Stimulated activated CD8-positive, alpha-beta memory T cell treated with anti-CD3 and anti-CD28 coated beads, Interleukin-7, amount 100 ng/mL, for 1 hour (primary cell): ENCODE measurements around the gene CCDC43.

Experiments used
- DNase-seq, 2 donors: peaks; one replicate each; pipeline ENCODE4 v3.0.0-alpha.2; 2020; ENCODE audit warnings: low read depth in 2 of 2

Gene CCDC43

DNA sequence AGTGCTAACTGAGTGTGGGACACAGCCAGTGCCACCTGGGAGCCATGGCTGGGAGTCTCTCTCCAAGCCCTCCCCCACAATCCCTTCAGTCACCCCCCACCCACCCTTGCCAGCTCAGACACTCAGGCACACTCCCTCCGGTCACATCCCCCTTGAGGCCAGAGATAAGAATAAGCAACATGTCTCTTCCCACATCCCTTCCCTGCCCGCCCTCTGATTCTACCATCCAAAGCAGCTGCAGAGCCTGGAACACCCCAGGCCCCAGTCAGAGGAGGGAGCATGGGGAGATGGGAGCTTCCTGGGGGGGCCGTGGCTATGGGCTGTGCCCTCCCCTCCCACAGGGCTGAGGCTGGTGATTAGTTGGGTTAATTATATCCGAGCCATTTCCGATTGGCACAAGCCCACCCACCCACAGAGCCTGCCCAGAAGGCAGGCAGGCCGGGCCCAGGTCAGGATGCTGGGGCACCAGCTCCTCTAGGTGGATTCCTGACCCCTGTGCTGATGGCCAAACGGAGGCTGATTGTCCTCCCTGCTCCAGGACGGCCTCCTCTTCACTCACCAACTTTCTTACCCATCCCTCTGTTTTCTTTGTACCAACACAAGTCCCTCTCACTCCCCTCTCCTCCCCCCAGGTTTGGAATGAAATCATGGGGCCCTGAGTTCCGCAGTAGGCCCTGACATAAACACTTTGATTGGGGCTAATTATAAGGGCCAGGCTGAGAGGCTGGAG lies 61.9 kb downstream of the CCDC43 start:
- no peak for DNase-seq
